ENCODE measurements around the gene C5orf15.

GRCh38 chr5:133962131-133962530, 6.3 kb downstream of the C5orf15 start:
- TF ChIP-seq CTCF (conservative IDR thresholded peaks at IDR 0.05 in 1 of 2, IDR thresholded peaks at IDR 0.05 in 1 of 2; ENCODE audit: extremely low read depth in 1 of 2, insufficient read depth in 1 of 2, low read depth in 1 of 2, low read length in 2 of 2) (no peak), EZH2 (IDR thresholded peaks at IDR 0.05; ENCODE audit: borderline replicate concordance, low read length) (no peak)
